ENCODE results near the gene DUSP14.

DUSP14 gene

DNA sequence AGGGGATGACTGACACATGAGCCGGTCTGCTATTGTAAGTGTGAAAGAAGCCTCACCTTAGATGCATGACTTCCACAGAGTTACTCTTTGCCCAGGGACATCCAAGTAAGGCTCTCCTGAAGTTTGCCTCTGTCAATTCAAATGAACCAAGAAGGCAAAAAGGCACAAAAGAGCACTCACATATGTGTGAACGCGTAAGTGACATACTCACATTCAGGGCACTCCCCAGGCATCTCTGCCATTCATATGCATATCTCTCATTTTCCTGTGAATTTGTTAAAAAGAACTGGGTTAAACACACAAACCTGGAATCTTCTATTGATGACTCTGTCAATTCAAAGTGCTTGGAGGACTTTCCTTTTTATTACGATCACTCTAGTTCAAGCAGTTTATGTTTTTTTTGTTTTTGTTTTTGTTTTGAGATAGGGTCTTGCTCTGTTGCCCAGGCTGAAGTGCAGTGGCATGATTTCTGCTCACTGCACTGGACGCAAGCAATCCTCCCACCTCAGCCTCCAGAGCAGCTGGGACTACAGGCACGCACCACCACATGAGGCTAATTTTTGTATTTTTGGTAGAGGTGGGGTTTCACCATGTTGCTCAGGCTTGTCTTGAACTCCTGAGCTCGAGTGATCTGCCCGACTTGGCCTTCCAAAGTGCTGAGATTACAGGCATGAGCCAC lies 49.4 kb downstream of the DUSP14 start:
- TF ChIP-seq, protein P1, sequence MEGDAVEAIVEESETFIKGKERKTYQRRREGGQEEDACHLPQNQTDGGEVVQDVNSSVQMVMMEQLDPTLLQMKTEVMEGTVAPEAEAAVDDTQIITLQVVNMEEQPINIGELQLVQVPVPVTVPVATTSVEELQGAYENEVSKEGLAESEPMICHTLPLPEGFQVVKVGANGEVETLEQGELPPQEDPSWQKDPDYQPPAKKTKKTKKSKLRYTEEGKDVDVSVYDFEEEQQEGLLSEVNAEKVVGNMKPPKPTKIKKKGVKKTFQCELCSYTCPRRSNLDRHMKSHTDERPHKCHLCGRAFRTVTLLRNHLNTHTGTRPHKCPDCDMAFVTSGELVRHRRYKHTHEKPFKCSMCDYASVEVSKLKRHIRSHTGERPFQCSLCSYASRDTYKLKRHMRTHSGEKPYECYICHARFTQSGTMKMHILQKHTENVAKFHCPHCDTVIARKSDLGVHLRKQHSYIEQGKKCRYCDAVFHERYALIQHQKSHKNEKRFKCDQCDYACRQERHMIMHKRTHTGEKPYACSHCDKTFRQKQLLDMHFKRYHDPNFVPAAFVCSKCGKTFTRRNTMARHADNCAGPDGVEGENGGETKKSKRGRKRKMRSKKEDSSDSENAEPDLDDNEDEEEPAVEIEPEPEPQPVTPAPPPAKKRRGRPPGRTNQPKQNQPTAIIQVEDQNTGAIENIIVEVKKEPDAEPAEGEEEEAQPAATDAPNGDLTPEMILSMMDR (IDR thresholded peaks at IDR 0.05; ENCODE audit: low read depth, low read length, missing control alignments), result no peak
- H3K4me3 ChIP-seq (replicated peaks; ENCODE audit: low read depth, low read length), result no peak overlapping the region
- no peak for DNase-seq (ENCODE audit: extremely low read depth, low read depth)

- TF ChIP-seq, protein P1 (IDR thresholded peaks at IDR 0.05; ENCODE audit: low read depth, low read length, missing control alignments), result no peak
- no peak for DNase-seq (ENCODE audit: extremely low read depth, low read depth)
- no peak overlapping the region for H3K4me3 ChIP-seq (replicated peaks; ENCODE audit: low read depth, low read length)
Measured at GRCh38 chr17:37541880-37542660, 52.4 kb downstream of the DUSP14 start.

- H3K4me3 ChIP-seq (replicated peaks; ENCODE audit: low read depth, low read length), result no peak overlapping the region
- no peak for DNase-seq (ENCODE audit: extremely low read depth, low read depth)
- TF ChIP-seq, protein P1 (IDR thresholded peaks at IDR 0.05; ENCODE audit: low read depth, low read length, missing control alignments), result no peak
Measured at GRCh38 chr17:37543637-37544052, 54.0 kb downstream of the DUSP14 start.

GRCh38 chr17:37545486-37545885 lies 55.8 kb downstream of the DUSP14 start:
- DNase-seq (ENCODE audit: extremely low read depth, low read depth), result no peak
- TF ChIP-seq, protein P1 (IDR thresholded peaks at IDR 0.05; ENCODE audit: low read depth, low read length, missing control alignments), result no peak

DNA sequence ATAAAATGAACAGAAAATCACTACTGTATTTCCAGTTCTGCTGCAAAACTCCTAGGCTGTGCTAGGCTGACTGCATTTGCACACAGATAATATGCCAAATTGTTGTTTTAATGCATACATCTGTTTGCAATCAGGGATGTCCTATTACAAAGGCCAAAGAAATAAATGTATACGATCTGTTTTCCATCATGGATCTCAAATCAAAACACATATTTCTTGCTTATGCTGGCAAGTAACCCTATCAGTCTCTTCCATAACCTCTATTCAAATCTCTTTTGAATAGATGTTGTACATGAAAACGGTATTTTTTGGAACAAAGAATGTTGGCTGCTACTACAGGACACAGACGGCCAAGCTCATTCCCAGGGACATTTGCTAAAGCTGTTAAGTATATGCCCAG lies 56.6 kb downstream of the DUSP14 start:
- no peak for DNase-seq (ENCODE audit: extremely low read depth, low read depth)
- TF ChIP-seq, protein P1 (IDR thresholded peaks at IDR 0.05; ENCODE audit: low read depth, low read length, missing control alignments), result no peak
- H3K4me3 ChIP-seq (replicated peaks; ENCODE audit: low read depth, low read length), result no peak overlapping the region

More at GRCh38 chr17:37545486-37545885, 55.8 kb downstream of the DUSP14 start:
- no peak overlapping the region for H3K4me3 ChIP-seq (replicated peaks; ENCODE audit: low read depth, low read length)

DNA sequence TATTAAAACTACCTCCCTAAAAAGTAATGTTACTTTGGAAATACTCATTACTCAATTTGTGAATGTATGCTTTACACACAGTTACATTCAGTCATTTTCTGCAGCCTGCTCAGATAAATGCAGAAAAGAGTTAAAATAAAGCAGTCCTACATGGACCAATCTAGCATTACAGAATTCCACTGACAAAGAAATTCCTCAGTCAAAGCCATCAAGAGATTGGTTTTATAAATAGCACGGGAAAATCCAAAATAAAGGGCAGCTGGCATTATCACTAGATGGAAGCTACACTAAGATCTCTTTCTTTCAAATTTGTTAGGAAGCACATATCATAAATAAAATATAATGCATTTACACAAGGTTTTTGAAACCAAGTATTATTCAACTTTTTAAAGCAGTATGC lies 58.3 kb downstream of the DUSP14 start:
- H3K4me3 ChIP-seq (replicated peaks; ENCODE audit: low read depth, low read length), result no peak overlapping the region
- TF ChIP-seq, protein P1 (IDR thresholded peaks at IDR 0.05; ENCODE audit: low read depth, low read length, missing control alignments), result no peak
- no peak for DNase-seq (ENCODE audit: extremely low read depth, low read depth)

All from HFF-Myc (cell line).